Neural progenitor cell (in vitro differentiated cells): ENCODE data around the gene HS3ST5. TPM values are rescaled to one million over a fixed set of nuclear protein-coding genes. Genes with fewer than 3 reads are reported as not detected.
A peak's percentile ranks its signal among the peaks of the same experiment; 100 is the strongest.

Experiments used
- DNase-seq: peaks from one replicate; pipeline ENCODE4 v3.0.0-alpha.2; 2016; ENCODE audit warnings: low spot score
- H2AFZ ChIP-seq: fragments of 200-600 bp; sonication (generic); replicated peaks from 2 replicates; pipeline ENCODE4 v1.6.1; 2016; ENCODE audit warnings: antibody characterized with exemption
- H3F3A ChIP-seq: fragments of 200-600 bp; sonication (generic); 2 replicates; pipeline ENCODE4 v1.6.1; 2016; ENCODE audit warnings: antibody characterized with exemption, low read depth
- H3K27ac ChIP-seq: fragments of 200-600 bp; sonication (generic); 2 replicates; pipeline ENCODE4 v1.5.1; 2016; ENCODE audit warnings: mild to moderate bottlenecking
- H3K27me3 ChIP-seq: fragments of 200-600 bp; sonication (generic); 2 replicates; pipeline ENCODE4 v1.6.1; 2016; ENCODE audit warnings: mild to moderate bottlenecking, moderate library complexity
- H3K36me3 ChIP-seq: fragments of 200-600 bp; sonication (generic); 2 replicates; pipeline ENCODE4 v1.5.1; 2016
- H3K4me1 ChIP-seq: fragments of 200-600 bp; sonication (generic); 2 replicates; pipeline ENCODE4 v1.6.1; 2016; ENCODE audit warnings: mixed run types
- H3K4me2 ChIP-seq: fragments of 200-600 bp; sonication (generic); 2 replicates; pipeline ENCODE4 v1.6.1; 2016
- H3K4me3 ChIP-seq: fragments of 200-600 bp; sonication (generic); 2 replicates; pipeline ENCODE4 v1.5.1; 2016
- H3K79me2 ChIP-seq: fragments of 200-600 bp; sonication (generic); 2 replicates; pipeline ENCODE4 v1.6.1; 2016; ENCODE audit warnings: low read depth
- H3K9ac ChIP-seq: fragments of 200-600 bp; sonication (generic); 2 replicates; pipeline ENCODE4 v1.6.1; 2016
- H3K9me3 ChIP-seq: fragments of 200-600 bp; sonication (generic); 2 replicates; pipeline ENCODE4 v1.5.1; 2016; ENCODE audit warnings: low read depth
- H4K20me1 ChIP-seq: fragments of 200-600 bp; sonication (generic); 2 replicates; pipeline ENCODE4 v1.6.1; 2016; ENCODE audit warnings: low read depth
- H3K27ac Mint-ChIP-seq: 3 replicates; pipeline ENCODE4 v1.8.0; 2021; ENCODE audit warnings: mixed read lengths
- H3K27me3 Mint-ChIP-seq: 2 replicates; pipeline ENCODE4 v1.8.0; 2022; ENCODE audit warnings: low read depth, mild to moderate bottlenecking, inconsistent platforms, moderate library complexity, mixed read lengths; ENCODE audit not compliant: insufficient read depth
- H3K36me3 Mint-ChIP-seq: 3 replicates; pipeline ENCODE4 v1.8.0; 2021; ENCODE audit warnings: mixed read lengths
- H3K4me1 Mint-ChIP-seq: 3 replicates; pipeline ENCODE4 v1.8.0; 2021; ENCODE audit warnings: mixed read lengths
- H3K4me3 Mint-ChIP-seq: 3 replicates; pipeline ENCODE4 v1.8.0; 2021; ENCODE audit warnings: mild to moderate bottlenecking, moderate library complexity, mixed read lengths
- H3K9me3 Mint-ChIP-seq: 3 replicates; pipeline ENCODE4 v1.8.0; 2020; ENCODE audit warnings: mixed read lengths
- EZH2 ChIP-seq: fragments of 200-600 bp; sonication (generic); IDR thresholded peaks from 2 replicates; pipeline ENCODE4 v1.6.1; 2017; ENCODE audit warnings: antibody characterized with exemption, mild to moderate bottlenecking, moderate library complexity
- EZH2phosphoT487 ChIP-seq: fragments of 200-600 bp; sonication (generic); IDR thresholded peaks from 2 replicates; pipeline ENCODE4 v1.6.1; 2017; ENCODE audit warnings: antibody characterized with exemption
- total RNA-seq: library from RNA; depleted of rRNA; stranded (reverse); fragments of >200 nt; gene quantifications from 2 replicates; pipeline ENCODE4 v1.2.3, GENCODE V29; 2015; ENCODE audit warnings: low replicate concordance
- TF ChIP-seq, protein P1 (sequence below): fragments of 200-600 bp; sonication (generic); IDR thresholded peaks from 2 replicates; pipeline ENCODE4 v1.5.1; 2017; ENCODE audit warnings: antibody characterized with exemption, mild to moderate bottlenecking

HS3ST5 gene
- total RNA-seq, 1 donor from 2014 or later, result 0.34 TPM

DNA sequence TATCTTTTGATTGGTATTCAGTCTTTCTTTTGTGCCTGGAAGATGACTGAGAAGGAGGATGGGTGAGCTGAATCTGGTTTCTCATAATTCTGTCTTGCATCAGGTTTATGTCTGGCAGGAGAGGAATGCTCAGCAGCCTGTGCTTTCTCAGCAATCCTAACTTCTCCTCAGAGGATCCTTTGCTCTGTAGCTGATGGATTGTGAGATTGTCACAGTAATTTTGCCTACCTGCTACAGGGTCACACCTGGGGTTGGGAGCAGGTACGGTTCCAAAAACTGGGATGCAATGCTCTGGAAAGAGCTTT, 2.1 kb upstream of the HS3ST5 start:
- no peak overlapping the region for H3K4me3 ChIP-seq

DNA sequence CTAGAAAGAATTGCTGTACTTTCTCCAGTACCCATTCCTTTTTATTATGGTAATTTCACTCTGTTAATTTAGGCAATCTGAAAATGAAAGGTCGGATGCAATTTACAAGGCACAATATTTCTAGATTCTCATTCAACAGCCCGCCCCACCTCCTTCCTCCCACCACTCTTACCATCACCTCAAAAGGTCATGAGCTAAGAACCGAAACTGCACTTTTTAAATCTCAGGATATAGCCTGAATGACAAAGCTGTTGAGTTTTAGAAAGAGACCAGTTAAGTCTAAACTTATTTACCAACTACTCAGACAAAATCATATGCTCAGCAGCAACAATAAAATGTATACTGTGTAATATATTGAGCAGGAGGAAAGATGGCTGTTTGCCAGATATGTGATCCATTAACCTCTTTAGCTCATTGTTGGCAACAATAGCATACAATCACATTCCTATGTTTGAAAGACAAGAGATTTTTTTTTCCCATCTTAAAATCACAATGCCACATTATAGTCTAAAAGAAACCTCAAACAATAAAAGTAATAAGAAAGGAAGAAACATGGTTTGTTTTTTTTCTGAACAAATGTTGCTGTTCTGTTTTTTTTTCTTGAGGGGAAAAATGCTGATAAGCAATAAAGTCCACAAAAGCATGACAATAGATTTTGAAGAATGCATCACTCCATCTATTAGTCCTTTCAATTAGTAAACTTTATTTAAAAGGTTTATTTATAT, 1.6 kb upstream of the HS3ST5 start:
- H3K27ac ChIP-seq, result no peak overlapping the region
- DNase-seq, result no peak
- no peak overlapping the region for H3K27ac Mint-ChIP-seq
- no peaks in the 10 kb centered on the region for H3K9me3 ChIP-seq
- peaks cover 14% of the 10 kb centered on the region for H3K27me3 Mint-ChIP-seq
- H2AFZ ChIP-seq, result no peak overlapping the region
- peaks cover 22% of the 10 kb centered on the region for H3K4me1 Mint-ChIP-seq
- H3K36me3 ChIP-seq, result no peaks in the 10 kb centered on the region
- peaks cover 12% of the 10 kb centered on the region for H3K79me2 ChIP-seq
- no peak overlapping the region for H3K9ac ChIP-seq
- peaks cover 4% of the 10 kb centered on the region for H3K27me3 ChIP-seq
- H3K36me3 Mint-ChIP-seq, result peaks cover 2% of the 10 kb centered on the region
- peak overlapping the region; percentile 85 for H3K4me3 Mint-ChIP-seq
- H3K9me3 Mint-ChIP-seq, result no peaks in the 10 kb centered on the region
- peak overlapping the region; percentile 96 for H3K4me2 ChIP-seq
- no peaks in the 10 kb centered on the region for H4K20me1 ChIP-seq
- H3K4me1 ChIP-seq, result peaks cover 15% of the 10 kb centered on the region
- TF ChIP-seq EZH2phosphoT487 (no peak), EZH2 (no peak)
- TF ChIP-seq, protein P1, sequence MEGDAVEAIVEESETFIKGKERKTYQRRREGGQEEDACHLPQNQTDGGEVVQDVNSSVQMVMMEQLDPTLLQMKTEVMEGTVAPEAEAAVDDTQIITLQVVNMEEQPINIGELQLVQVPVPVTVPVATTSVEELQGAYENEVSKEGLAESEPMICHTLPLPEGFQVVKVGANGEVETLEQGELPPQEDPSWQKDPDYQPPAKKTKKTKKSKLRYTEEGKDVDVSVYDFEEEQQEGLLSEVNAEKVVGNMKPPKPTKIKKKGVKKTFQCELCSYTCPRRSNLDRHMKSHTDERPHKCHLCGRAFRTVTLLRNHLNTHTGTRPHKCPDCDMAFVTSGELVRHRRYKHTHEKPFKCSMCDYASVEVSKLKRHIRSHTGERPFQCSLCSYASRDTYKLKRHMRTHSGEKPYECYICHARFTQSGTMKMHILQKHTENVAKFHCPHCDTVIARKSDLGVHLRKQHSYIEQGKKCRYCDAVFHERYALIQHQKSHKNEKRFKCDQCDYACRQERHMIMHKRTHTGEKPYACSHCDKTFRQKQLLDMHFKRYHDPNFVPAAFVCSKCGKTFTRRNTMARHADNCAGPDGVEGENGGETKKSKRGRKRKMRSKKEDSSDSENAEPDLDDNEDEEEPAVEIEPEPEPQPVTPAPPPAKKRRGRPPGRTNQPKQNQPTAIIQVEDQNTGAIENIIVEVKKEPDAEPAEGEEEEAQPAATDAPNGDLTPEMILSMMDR, result no peak
- peaks cover 23% of the 10 kb centered on the region for H3F3A ChIP-seq
- no peak overlapping the region for H3K4me3 ChIP-seq

More for the DNA sequence above, 2.1 kb upstream of the HS3ST5 start:
- no peak overlapping the region for H2AFZ ChIP-seq
- no peak overlapping the region for H3K9ac ChIP-seq
- Mint-ChIP-seq H3K4me1 (peaks cover 17% of the 10 kb centered on the region), H3K27me3 (peaks cover 16% of the 10 kb centered on the region), H3K27ac (no peak overlapping the region), H3K9me3 (no peaks in the 10 kb centered on the region), H3K4me3 (no peak overlapping the region), H3K36me3 (peaks cover 2% of the 10 kb centered on the region)
- H3F3A ChIP-seq, result peaks cover 21% of the 10 kb centered on the region
- H3K4me2 ChIP-seq, result no peak overlapping the region
- peaks cover 7% of the 10 kb centered on the region for H3K79me2 ChIP-seq
- peaks cover 10% of the 10 kb centered on the region for H3K4me1 ChIP-seq
- H3K27me3 ChIP-seq, result peaks cover 4% of the 10 kb centered on the region
- H3K27ac ChIP-seq, result no peak overlapping the region
- no peak for DNase-seq
- no peaks in the 10 kb centered on the region for H3K36me3 ChIP-seq
- TF ChIP-seq, protein P1, result no peak
- TF ChIP-seq EZH2phosphoT487, result no peak
- no peak for TF ChIP-seq EZH2
- H3K9me3 ChIP-seq, result no peaks in the 10 kb centered on the region
- H4K20me1 ChIP-seq, result no peaks in the 10 kb centered on the region

DNA sequence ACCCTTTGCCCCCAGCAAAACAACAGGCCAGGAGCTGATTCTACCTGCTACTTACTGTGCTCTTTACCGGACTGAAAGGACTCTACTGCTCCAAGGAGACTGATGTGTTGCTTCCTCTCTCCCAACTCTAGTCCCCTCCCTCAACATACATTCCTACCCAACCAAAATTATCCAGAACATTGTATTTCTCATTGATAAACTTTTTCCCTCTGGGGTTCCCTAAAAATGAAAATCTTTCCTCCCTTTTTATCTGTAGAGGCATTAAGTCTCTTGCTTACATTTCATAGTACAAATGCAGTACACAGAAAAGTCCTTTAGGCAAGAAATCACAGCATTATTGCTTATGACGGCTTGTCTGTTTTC, 940 bp upstream of the HS3ST5 start:
- H4K20me1 ChIP-seq, result no peaks in the 10 kb centered on the region
- peak overlapping the region; percentile 96 for H3K4me2 ChIP-seq
- H3K9me3 Mint-ChIP-seq, result no peaks in the 10 kb centered on the region
- H3K27me3 Mint-ChIP-seq, result peaks cover 14% of the 10 kb centered on the region
- H3K9me3 ChIP-seq, result no peaks in the 10 kb centered on the region
- TF ChIP-seq EZH2, result no peak
- TF ChIP-seq EZH2phosphoT487, result no peak
- TF ChIP-seq, protein P1, result no peak
- DNase-seq, result no peak
- H3K9ac ChIP-seq, result no peak overlapping the region
- H3K27ac ChIP-seq, result no peak overlapping the region
- peaks cover 19% of the 10 kb centered on the region for H3K79me2 ChIP-seq
- H3K36me3 Mint-ChIP-seq, result peaks cover 2% of the 10 kb centered on the region
- H3K4me3 Mint-ChIP-seq, result peak overlapping the region; percentile 85
- H3K27me3 ChIP-seq, result peaks cover 4% of the 10 kb centered on the region
- H3F3A ChIP-seq, result peaks cover 23% of the 10 kb centered on the region
- no peaks in the 10 kb centered on the region for H3K36me3 ChIP-seq
- no peak overlapping the region for H3K27ac Mint-ChIP-seq
- peak overlapping the region; percentile 83 for H3K4me3 ChIP-seq
- peak overlapping the region; percentile 93 for H2AFZ ChIP-seq
- peaks cover 22% of the 10 kb centered on the region for H3K4me1 Mint-ChIP-seq
- peaks cover 16% of the 10 kb centered on the region for H3K4me1 ChIP-seq
